ENCODE results near the gene CAMK1D. TPM values are rescaled to one million over a fixed set of nuclear protein-coding genes. Genes with fewer than 3 reads are reported as not detected.

Gene CAMK1D
- total and polyA plus RNA-seq, 2 of the 4 experiments (the other 2 are of a cell fraction) = 5.0 to 5.3 TPM

GRCh38 chr10:12346707-12347106 is 2.6 kb upstream of the CAMK1D start:
- Histone ChIP-seq H3K4ac (ENCODE audit: low read depth, low read length) (no peak overlapping the region), H2BK15ac (ENCODE audit: low read depth, low read length) (no peak overlapping the region), H2AK9ac (replicated peaks; ENCODE audit: low read depth, low read length, poor library complexity) (no peak overlapping the region), H3K9me1 (ENCODE audit: insufficient read depth, low read length) (no peaks in the 10 kb centered on the region), H3K36me3 (ENCODE audit: control insufficient read depth, insufficient read depth, low read length) (no peaks in the 10 kb centered on the region), H3K23ac (ENCODE audit: low read depth, low read length) (no peak overlapping the region), H3K27me3 (ENCODE audit: control insufficient read depth, insufficient read depth, low read length) (peaks cover 4% of the 10 kb centered on the region; the same call in 1 of the 2 replicates), H2BK120ac (ENCODE audit: low read depth, low read length) (no peak overlapping the region), H4K5ac (ENCODE audit: low read depth, low read length) (no peak overlapping the region), H4K8ac (ENCODE audit: low read depth in 2 of 2, low read length in 2 of 2) (no peak overlapping the region), H3K18ac (ENCODE audit: low read depth, low read length) (no peak overlapping the region), H2BK5ac (ENCODE audit: low read depth, low read length, poor library complexity, severe bottlenecking) (no peak overlapping the region), H3K79me1 (ENCODE audit: low read depth in 1 of 2, low read length in 2 of 2) (no peaks in the 10 kb centered on the region; a peak in 1 of 4 replicates), H2BK20ac (ENCODE audit: low read depth, low read length) (no peak overlapping the region), H3K9ac (ENCODE audit: low read depth, low read length) (no peak overlapping the region), H3K14ac (replicated peaks; ENCODE audit: low read depth, low read length) (no peak overlapping the region), H3K4me1 (ENCODE audit: control insufficient read depth, insufficient read depth, low read length) (no peaks in the 10 kb centered on the region), H3K4me3 (ENCODE audit: insufficient read depth, low read depth, low read length) (no peak overlapping the region), H3K56ac (ENCODE audit: extremely low read depth, insufficient read depth, low read length) (no peak overlapping the region), H2AK5ac (ENCODE audit: low read depth, low read length) (no peak overlapping the region), H3K4me2 (ENCODE audit: low read depth, low read length) (no peak overlapping the region), H4K91ac (ENCODE audit: insufficient read depth, low read depth, low read length) (no peak overlapping the region), H3K27ac (ENCODE audit: insufficient read depth, low read length) (no peak overlapping the region), H4K20me1 (ENCODE audit: insufficient read depth, low read length) (no peaks in the 10 kb centered on the region), H3K9me3 (ENCODE audit: control insufficient read depth, insufficient read depth, low read length) (no peaks in the 10 kb centered on the region), H2AFZ (replicated peaks; ENCODE audit: low read length, poor library complexity) (no peak overlapping the region)
- BruUV-seq (replicated peaks) = no TSS peak
- dilution Hi-C loops (cut with HindIII; ENCODE audit: low sequenced_read_pairs, unreplicated experiment) = no loop called here
- DNase-seq (no peak), ATAC-seq (ENCODE audit: low read depth) (no peak)
- in situ Hi-C loops (cut with MboI; ENCODE audit: low sequenced_read_pairs) = loop anchor here (10.0 kb wide), 1 partner anchor 82 kb away; no protein-coding TSS in a partner anchor
- POLR2A ChIA-PET (ENCODE audit: unreplicated experiment) = interaction anchor here (0.7 kb wide), 1 partner anchor 12 kb away, joined by 3 read pairs; no protein-coding TSS in a partner anchor
- 87% methylated on average over 3 of the region's 10 CpGs; no CpG with 5 or more reads in 1 of the 2 experiments for WGBS, 2 experiments (ENCODE audit: extremely low coverage in 2 of 2, insufficient read length in 1 of 2)
- intact Hi-C loops (cut with micrococcal nuclease) = no loop called here
- no peak for TF ChIP-seq MXI1 (IDR thresholded peaks at IDR 0.05; ENCODE audit: borderline replicate concordance, low read depth, low read length)
- no peak for TF ChIP-seq CTCF (conservative IDR thresholded peaks at IDR 0.05; ENCODE audit: low read depth, low read length)
- TF ChIP-seq CHD1 (IDR thresholded peaks at IDR 0.05; ENCODE audit: low read depth, low read length) = no peak
- no peak for TF ChIP-seq NFE2L2 (IDR thresholded peaks at IDR 0.05; ENCODE audit: low read depth, low read length)
- no peak for TF ChIP-seq RCOR1 (IDR thresholded peaks at IDR 0.05; ENCODE audit: insufficient replicate concordance, low read length)
- no peak for TF ChIP-seq BHLHE40 (IDR thresholded peaks at IDR 0.05; ENCODE audit: low read depth, low read length)
- no peak for TF ChIP-seq MAZ (IDR thresholded peaks at IDR 0.05; ENCODE audit: borderline replicate concordance, low read depth, low read length)
- CTCF ChIA-PET = interaction anchor here (0.6 to 0.9 kb wide), 2 partner anchors 365 to 814 kb away, joined by 3 to 5 read pairs; no protein-coding TSS in a partner anchor

Data from IMR-90 (cell line).